ENCODE results near the gene IL6R.
A peak's percentile ranks its signal among the peaks of the same experiment; 100 is the strongest.

The IL6R gene

GRCh38 chr1:154488922-154489321, 83.8 kb downstream of the IL6R start:
- no peaks in the 10 kb centered on the region for H3K9me3 ChIP-seq (ENCODE audit: insufficient read depth, low read depth, low read length)
- no peak overlapping the region for H3K4me3 ChIP-seq (ENCODE audit: low read length)
- H3K27ac ChIP-seq (ENCODE audit: low read depth, low read length) = no peak overlapping the region
- no peaks in the 10 kb centered on the region; the same call in 1 of the 2 replicates for H3K27me3 ChIP-seq (ENCODE audit: insufficient read depth, low read length)
- H3K4me1 ChIP-seq (ENCODE audit: insufficient read depth, low read length) = peaks cover 11% of the 10 kb centered on the region
- H3K9ac ChIP-seq (ENCODE audit: low read depth, low read length) = no peak overlapping the region
- no peaks in the 10 kb centered on the region for H3K36me3 ChIP-seq (ENCODE audit: insufficient read depth, low read length)
- WGBS = 85% methylated on average over 20 of the region's 20 CpGs

GRCh38 chr1:154489695-154490274, 84.6 kb downstream of the IL6R start:
- H3K9ac ChIP-seq (ENCODE audit: low read depth, low read length) = no peak overlapping the region
- H3K27ac ChIP-seq (ENCODE audit: low read depth, low read length) = no peak overlapping the region
- peaks cover 11% of the 10 kb centered on the region for H3K4me1 ChIP-seq (ENCODE audit: insufficient read depth, low read length)
- no peaks in the 10 kb centered on the region for H3K9me3 ChIP-seq (ENCODE audit: insufficient read depth, low read depth, low read length)
- H3K36me3 ChIP-seq (ENCODE audit: insufficient read depth, low read length) = no peaks in the 10 kb centered on the region
- H3K27me3 ChIP-seq (ENCODE audit: insufficient read depth, low read length) = no peaks in the 10 kb centered on the region; the same call in 1 of the 2 replicates
- H3K4me3 ChIP-seq (ENCODE audit: low read length) = no peak overlapping the region
- WGBS = 93% methylated on average over 5 of the region's 5 CpGs

- Histone ChIP-seq H3K27me3 (ENCODE audit: insufficient read depth, low read length) (no peaks in the 10 kb centered on the region; the same call in 1 of the 2 replicates), H3K27ac (ENCODE audit: low read depth, low read length) (no peak overlapping the region), H3K9ac (ENCODE audit: low read depth, low read length) (no peak overlapping the region), H3K36me3 (ENCODE audit: insufficient read depth, low read length) (no peaks in the 10 kb centered on the region), H3K4me1 (ENCODE audit: insufficient read depth, low read length) (peaks cover 11% of the 10 kb centered on the region), H3K9me3 (ENCODE audit: insufficient read depth, low read depth, low read length) (no peaks in the 10 kb centered on the region), H3K4me3 (ENCODE audit: low read length) (no peak overlapping the region)
- WGBS = 75% methylated on average over 1 of the region's 1 CpG
Observed at GRCh38 chr1:154490317-154490716, 85.2 kb downstream of the IL6R start.

- no peak overlapping the region for H3K27ac ChIP-seq (ENCODE audit: low read depth, low read length)
- H3K9me3 ChIP-seq (ENCODE audit: insufficient read depth, low read depth, low read length) = no peaks in the 10 kb centered on the region
- H3K9ac ChIP-seq (ENCODE audit: low read depth, low read length) = no peak overlapping the region
- H3K4me1 ChIP-seq (ENCODE audit: insufficient read depth, low read length) = peaks cover 11% of the 10 kb centered on the region
- no peaks in the 10 kb centered on the region for H3K36me3 ChIP-seq (ENCODE audit: insufficient read depth, low read length)
- WGBS = 91% methylated on average over 4 of the region's 4 CpGs
- H3K4me3 ChIP-seq (ENCODE audit: low read length) = no peak overlapping the region
- H3K27me3 ChIP-seq (ENCODE audit: insufficient read depth, low read length) = no peaks in the 10 kb centered on the region; the same call in 1 of the 2 replicates
Observed at GRCh38 chr1:154492115-154492514, 87.0 kb downstream of the IL6R start.

- Histone ChIP-seq H3K36me3 (ENCODE audit: insufficient read depth, low read length) (no peaks in the 10 kb centered on the region), H3K9ac (ENCODE audit: low read depth, low read length) (no peak overlapping the region), H3K4me1 (ENCODE audit: insufficient read depth, low read length) (peaks cover 11% of the 10 kb centered on the region), H3K27ac (ENCODE audit: low read depth, low read length) (no peak overlapping the region), H3K27me3 (ENCODE audit: insufficient read depth, low read length) (no peaks in the 10 kb centered on the region; the same call in 1 of the 2 replicates), H3K4me3 (ENCODE audit: low read length) (no peak overlapping the region), H3K9me3 (ENCODE audit: insufficient read depth, low read depth, low read length) (no peaks in the 10 kb centered on the region)
- WGBS = 40% methylated on average over 8 of the region's 8 CpGs
Observed at GRCh38 chr1:154493276-154493675, 88.1 kb downstream of the IL6R start.

GRCh38 chr1:154495496-154496273, 90.5 kb downstream of the IL6R start:
- Histone ChIP-seq H3K27ac (ENCODE audit: low read depth, low read length) (no peak overlapping the region), H3K27me3 (ENCODE audit: insufficient read depth, low read length) (peaks cover 22% of the 10 kb centered on the region), H3K9me3 (ENCODE audit: insufficient read depth, low read depth, low read length) (no peaks in the 10 kb centered on the region), H3K9ac (ENCODE audit: low read depth, low read length) (no peak overlapping the region), H3K4me1 (ENCODE audit: insufficient read depth, low read length) (peaks cover 11% of the 10 kb centered on the region), H3K36me3 (ENCODE audit: insufficient read depth, low read length) (no peaks in the 10 kb centered on the region), H3K4me3 (ENCODE audit: low read length) (no peak overlapping the region)
- WGBS = 92% methylated on average over 5 of the region's 8 CpGs

- peaks cover 11% of the 10 kb centered on the region for H3K4me1 ChIP-seq (ENCODE audit: insufficient read depth, low read length)
- 84% methylated on average over 5 of the region's 5 CpGs for WGBS
- H3K4me3 ChIP-seq (ENCODE audit: low read length) = no peak overlapping the region
- H3K27ac ChIP-seq (ENCODE audit: low read depth, low read length) = no peak overlapping the region
- no peaks in the 10 kb centered on the region for H3K36me3 ChIP-seq (ENCODE audit: insufficient read depth, low read length)
- peaks cover 29% of the 10 kb centered on the region for H3K27me3 ChIP-seq (ENCODE audit: insufficient read depth, low read length)
- H3K9me3 ChIP-seq (ENCODE audit: insufficient read depth, low read depth, low read length) = no peaks in the 10 kb centered on the region
- H3K9ac ChIP-seq (ENCODE audit: low read depth, low read length) = no peak overlapping the region
Observed at GRCh38 chr1:154496383-154496782, 91.2 kb downstream of the IL6R start.

- H3K9me3 ChIP-seq (ENCODE audit: insufficient read depth, low read depth, low read length) = no peaks in the 10 kb centered on the region
- 61% methylated on average over 5 of the region's 5 CpGs for WGBS
- H3K27me3 ChIP-seq (ENCODE audit: insufficient read depth, low read length) = peaks cover 38% of the 10 kb centered on the region
- peaks cover 11% of the 10 kb centered on the region for H3K4me1 ChIP-seq (ENCODE audit: insufficient read depth, low read length)
- no peaks in the 10 kb centered on the region for H3K36me3 ChIP-seq (ENCODE audit: insufficient read depth, low read length)
- no peak overlapping the region for H3K9ac ChIP-seq (ENCODE audit: low read depth, low read length)
- H3K27ac ChIP-seq (ENCODE audit: low read depth, low read length) = no peak overlapping the region
- no peak overlapping the region for H3K4me3 ChIP-seq (ENCODE audit: low read length)
Observed at GRCh38 chr1:154497026-154497806, 92.1 kb downstream of the IL6R start.

- H3K27me3 ChIP-seq (ENCODE audit: insufficient read depth, low read length) = peaks cover 60% of the 10 kb centered on the region
- H3K27ac ChIP-seq (ENCODE audit: low read depth, low read length) = no peak overlapping the region
- no peaks in the 10 kb centered on the region for H3K4me1 ChIP-seq (ENCODE audit: insufficient read depth, low read length)
- H3K36me3 ChIP-seq (ENCODE audit: insufficient read depth, low read length) = no peaks in the 10 kb centered on the region
- 91% methylated on average over 1 of the region's 1 CpG for WGBS
- H3K9me3 ChIP-seq (ENCODE audit: insufficient read depth, low read depth, low read length) = no peaks in the 10 kb centered on the region
- no peak overlapping the region for H3K9ac ChIP-seq (ENCODE audit: low read depth, low read length)
- no peak overlapping the region for H3K4me3 ChIP-seq (ENCODE audit: low read length)
Observed at GRCh38 chr1:154499446-154499845, 94.3 kb downstream of the IL6R start.

GRCh38 chr1:154500533-154500932, 95.4 kb downstream of the IL6R start:
- H3K36me3 ChIP-seq (ENCODE audit: insufficient read depth, low read length) = no peaks in the 10 kb centered on the region
- H3K27ac ChIP-seq (ENCODE audit: low read depth, low read length) = no peak overlapping the region
- H3K9me3 ChIP-seq (ENCODE audit: insufficient read depth, low read depth, low read length) = no peaks in the 10 kb centered on the region
- H3K4me1 ChIP-seq (ENCODE audit: insufficient read depth, low read length) = no peaks in the 10 kb centered on the region
- no peak overlapping the region for H3K4me3 ChIP-seq (ENCODE audit: low read length)
- no peak overlapping the region for H3K9ac ChIP-seq (ENCODE audit: low read depth, low read length)
- H3K27me3 ChIP-seq (ENCODE audit: insufficient read depth, low read length) = peaks cover 70% of the 10 kb centered on the region
- 89% methylated on average over 8 of the region's 8 CpGs for WGBS

- Histone ChIP-seq H3K9ac (ENCODE audit: low read depth, low read length) (peak overlapping the region; percentile 52; the same call in 1 of the 2 replicates), H3K27ac (ENCODE audit: low read depth, low read length) (no peak overlapping the region), H3K36me3 (ENCODE audit: insufficient read depth, low read length) (no peaks in the 10 kb centered on the region), H3K4me1 (ENCODE audit: insufficient read depth, low read length) (no peaks in the 10 kb centered on the region), H3K9me3 (ENCODE audit: insufficient read depth, low read depth, low read length) (no peaks in the 10 kb centered on the region), H3K27me3 (ENCODE audit: insufficient read depth, low read length) (peaks cover 77% of the 10 kb centered on the region), H3K4me3 (ENCODE audit: low read length) (peak overlapping the region; percentile 52)
- 4% methylated on average over 54 of the region's 54 CpGs for WGBS
Observed at GRCh38 chr1:154501423-154502065, 96.4 kb downstream of the IL6R start.
